Lung (tissue), 13 donors: ENCODE results near the gene RABL6. TPM values are rescaled to one million over a fixed set of nuclear protein-coding genes. Genes with fewer than 3 reads are reported as not detected.

Source experiments
- ATAC-seq: fragments of 200-7000 bp; cut with Tn5 transposase; one replicate; pipeline ENCODE4 v1.9.1; 2020; ENCODE audit warnings: moderate number of reproducible peaks; ENCODE audit not compliant: insufficient read depth, low FRiP score
- DNase-seq, 3 donors: peaks; one replicate each; pipeline ENCODE4 v3.0.0-alpha.2; 2013 to 2017
- H3K27ac ChIP-seq, 2 donors: one replicate each; pipeline ENCODE4 v1.5.1; 2013; ENCODE audit warnings: mild to moderate bottlenecking in 2 of 2, moderate library complexity in 2 of 2, control low read depth in 1 of 2, inconsistent platforms in 1 of 2, low read depth in 1 of 2, low read length in 1 of 2
- H3K27me3 ChIP-seq, 3 donors: one replicate each; pipeline ENCODE4 v1.5.1; 2013; ENCODE audit warnings: low read length in 2 of 3; ENCODE audit not compliant: control insufficient read depth in 3 of 3, insufficient read depth in 3 of 3
- H3K36me3 ChIP-seq, 4 donors: one replicate each; pipeline ENCODE4 v1.5.1; 2013; ENCODE audit warnings: low read length in 4 of 4, mild to moderate bottlenecking in 1 of 4, moderate library complexity in 1 of 4; ENCODE audit not compliant: control insufficient read depth in 4 of 4, insufficient read depth in 4 of 4
- H3K4me1 ChIP-seq, 5 donors: one replicate each; pipeline ENCODE4 v1.5.1; 2013; ENCODE audit warnings: low read length in 5 of 5, mild to moderate bottlenecking in 2 of 5, moderate library complexity in 1 of 5; ENCODE audit not compliant: control insufficient read depth in 5 of 5, insufficient read depth in 5 of 5
- H3K4me3 ChIP-seq: one replicate; pipeline ENCODE4 v1.5.1; 2013; ENCODE audit warnings: mild to moderate bottlenecking, control low read depth, moderate library complexity
- H3K9ac ChIP-seq, 2 donors: one replicate each; pipeline ENCODE4 v1.5.1; 2013; ENCODE audit warnings: low read length in 2 of 2, control low read depth in 1 of 2; ENCODE audit not compliant: insufficient read depth in 1 of 2
- H3K9me3 ChIP-seq, 4 donors: one replicate each; pipeline ENCODE4 v1.5.1; 2013; ENCODE audit warnings: low read length in 3 of 4, mild to moderate bottlenecking in 1 of 4, moderate library complexity in 1 of 4; ENCODE audit not compliant: control insufficient read depth in 4 of 4, insufficient read depth in 3 of 4
- CTCF ChIP-seq: IDR thresholded peaks from 2 replicates; pipeline ENCODE4 v1.5.1; 2012; ENCODE audit warnings: mild to moderate bottlenecking; ENCODE audit errors: control extremely low read depth, extremely low read depth
- WGBS, 2 donors: extraction: QIAGEN DNeasy Blood & Tissue Kit; methylation state at CpG; one replicate each; pipeline ENCODE4 v1.1.7; 2013; 5-methylcytosine and 5-hydroxymethylcytosine counted together
- polyA plus RNA-seq, 2 donors: library from polyadenylated mRNA; stranded (reverse); fragments of 200-250 nt; gene quantifications; one replicate each; pipeline ENCODE4 v1.2.1, GENCODE V29; 2013
- small RNA-seq: library from RNA; depleted of rRNA; stranded (forward); fragments of <200 nt; gene quantifications from one replicate; pipeline ENCODE3, GENCODE V24; 2014; ENCODE audit warnings: low replicate concordance
- total RNA-seq, 2 donors: library from RNA; depleted of rRNA in 1 of 2; stranded (reverse); fragments of >200 nt in 1 of 2; gene quantifications; one replicate each; pipeline ENCODE4 v1.2.1, GENCODE V29; 2014 to 2021
- donor health status: control.
- donor health status: control.
- donor health status: Bipolar disorder and iron deficiency.
- donor health status: healthy.
- donor health status: DM: yes; HTN: yes; CAD: no.

RABL6 gene
- total and polyA plus RNA-seq, 4 donors, result 36.4 to 87.8 (median 62.2) TPM

- H3K4me3 ChIP-seq, result no peak overlapping the region
- no peak overlapping the region for H3K9ac ChIP-seq
- ATAC-seq (no peak), DNase-seq (no peak)
- WGBS, 2 donors, result 96% methylated on average over 42 of the region's 42 CpGs
- H3K27me3 ChIP-seq, result no peaks in the 10 kb centered on the region
- no peak for TF ChIP-seq CTCF
- H3K9me3 ChIP-seq, result no peaks in the 10 kb centered on the region
- H3K4me1 ChIP-seq, result peaks cover 0 to 7% (median 0%) of the 10 kb centered on the region in 5 donors
- H3K36me3 ChIP-seq, result peaks cover 0 to 8% (median 2%) of the 10 kb centered on the region in 4 donors
- H3K27ac ChIP-seq, result no peak overlapping the region
These were observed 82.1 kb downstream of the RABL6 start for GRCh38 chr9:136889858-136890257.

GRCh38 chr9:136890661-136891060 is 82.9 kb downstream of the RABL6 start:
- DNase-seq (no peak), ATAC-seq (no peak)
- no peaks in the 10 kb centered on the region for H3K27me3 ChIP-seq
- H3K4me3 ChIP-seq, result no peak overlapping the region
- H3K27ac ChIP-seq, result no peak overlapping the region
- H3K9me3 ChIP-seq, result no peaks in the 10 kb centered on the region
- no peak overlapping the region for H3K9ac ChIP-seq
- H3K36me3 ChIP-seq, result peaks cover 2 to 13% (median 3%) of the 10 kb centered on the region in 4 donors
- WGBS, 2 donors, result 88 to 92% methylated on average over 13 of the region's 13 CpGs
- H3K4me1 ChIP-seq, result peaks cover 0 to 7% (median 0%) of the 10 kb centered on the region in 5 donors
- TF ChIP-seq CTCF, result no peak

Small RNA genes lying within 50 kb of the gene (small RNA-seq; reads per million reads assigned to genes)
- not detected for gene AL355987.2
- gene ATP6V1G1P3, result not detected
- gene MIR4292, result not detected
- not detected for gene MIR4479

Other genes with a start within 250 kb of the RABL6 start
- gene EGFL7, start 145.0 kb upstream of the RABL6 start, total RNA-seq, result 100 to 1,000 TPM; 128 to 177 TPM
- gene EGFL7, start 145.0 kb upstream of the RABL6 start, polyA plus RNA-seq, result 100 to 1,000 TPM; 275 to 379 TPM
- gene AGPAT2, start 120.5 kb upstream of the RABL6 start, total RNA-seq, result 100 to 1,000 TPM in 1 of 2 donors, 10 to 100 TPM in 1; 81.7 to 184 TPM
- gene AGPAT2, start 120.5 kb upstream of the RABL6 start, polyA plus RNA-seq, result 100 to 1,000 TPM; 169 to 277 TPM
- 10 to 100 TPM; 14.5 to 26.7 TPM for gene DIPK1B, start 95.4 kb upstream of the RABL6 start, total RNA-seq
- gene DIPK1B, start 95.4 kb upstream of the RABL6 start, polyA plus RNA-seq, result 10 to 100 TPM; 12.5 to 13.3 TPM
- 1 to 10 TPM in 1 of 2 donors, not detected in 1; 4.7 TPM for gene LCN10, start 65.0 kb upstream of the RABL6 start, total RNA-seq
- 1 to 10 TPM in 1 of 2 donors, under 1 TPM in 1; 0.72 to 6.4 TPM for gene LCN10, start 65.0 kb upstream of the RABL6 start, polyA plus RNA-seq
- gene LCN6, start 59.4 kb upstream of the RABL6 start, total RNA-seq, result 1 to 10 TPM in 1 of 2 donors, not detected in 1; 8.6 TPM
- gene LCN6, start 59.4 kb upstream of the RABL6 start, polyA plus RNA-seq, result 10 to 100 TPM in 1 of 2 donors, 1 to 10 TPM in 1; 1.4 to 12.3 TPM
- under 1 TPM in 1 of 2 donors, not detected in 1; 0.11 TPM for gene LCN8, start 49.7 kb upstream of the RABL6 start, total RNA-seq
- gene LCN8, start 49.7 kb upstream of the RABL6 start, polyA plus RNA-seq, result not detected
- gene LCN15, start 43.4 kb upstream of the RABL6 start, total RNA-seq, result not detected
- gene LCN15, start 43.4 kb upstream of the RABL6 start, polyA plus RNA-seq, result under 1 TPM in 1 of 2 donors, not detected in 1; 0.16 TPM
- gene TMEM141, start 16.6 kb upstream of the RABL6 start, total RNA-seq, result 10 to 100 TPM; 56.5 to 94.1 TPM
- gene TMEM141, start 16.6 kb upstream of the RABL6 start, polyA plus RNA-seq, result 100 to 1,000 TPM; 132 to 177 TPM
- gene CCDC183, start 11.6 kb upstream of the RABL6 start, total RNA-seq, result 1 to 10 TPM; 1.6 to 4.6 TPM
- 1 to 10 TPM in 1 of 2 donors, under 1 TPM in 1; 0.38 to 2.8 TPM for gene CCDC183, start 11.6 kb upstream of the RABL6 start, polyA plus RNA-seq
- gene AJM1, start 34.5 kb downstream of the RABL6 start, total RNA-seq, result 1 to 10 TPM; 1.6 to 4.3 TPM
- gene AJM1, start 34.5 kb downstream of the RABL6 start, polyA plus RNA-seq, result 1 to 10 TPM; 1.1 to 1.3 TPM
- 100 to 1,000 TPM in 1 of 2 donors, 10 to 100 TPM in 1; 75.0 to 124 TPM for gene PHPT1, start 41.5 kb downstream of the RABL6 start, total RNA-seq
- gene PHPT1, start 41.5 kb downstream of the RABL6 start, polyA plus RNA-seq, result 100 to 1,000 TPM; 110 to 195 TPM
- 10 to 100 TPM in 1 of 2 donors, 1 to 10 TPM in 1; 5.6 to 13.2 TPM for gene MAMDC4, start 44.4 kb downstream of the RABL6 start, total RNA-seq
- gene MAMDC4, start 44.4 kb downstream of the RABL6 start, polyA plus RNA-seq, result 1 to 10 TPM; 7.0 to 7.3 TPM
- gene EDF1, start 58.4 kb downstream of the RABL6 start, total RNA-seq, result 100 to 1,000 TPM; 283 to 298 TPM
- 100 to 1,000 TPM; 308 to 670 TPM for gene EDF1, start 58.4 kb downstream of the RABL6 start, polyA plus RNA-seq
- 10 to 100 TPM; 17.2 to 19.1 TPM for gene TRAF2, start 78.6 kb downstream of the RABL6 start, total RNA-seq
- gene TRAF2, start 78.6 kb downstream of the RABL6 start, polyA plus RNA-seq, result 10 to 100 TPM; 11.3 to 13.2 TPM
- 100 to 1,000 TPM in 1 of 2 donors, 10 to 100 TPM in 1; 56.6 to 118 TPM for gene FBXW5, start 136.8 kb downstream of the RABL6 start, total RNA-seq
- 100 to 1,000 TPM in 1 of 2 donors, 10 to 100 TPM in 1; 89.1 to 109 TPM for gene FBXW5, start 136.8 kb downstream of the RABL6 start, polyA plus RNA-seq
- 1 to 10 TPM in 1 of 2 donors, not detected in 1; 2.1 TPM for gene C8G, start 137.3 kb downstream of the RABL6 start, total RNA-seq
- 1 to 10 TPM in 1 of 2 donors, under 1 TPM in 1; 0.90 to 1.4 TPM for gene C8G, start 137.3 kb downstream of the RABL6 start, polyA plus RNA-seq
- gene LCN12, start 144.3 kb downstream of the RABL6 start, total RNA-seq, result 1 to 10 TPM; 4.1 to 6.3 TPM
- gene LCN12, start 144.3 kb downstream of the RABL6 start, polyA plus RNA-seq, result 1 to 10 TPM in 1 of 2 donors, under 1 TPM in 1; 0.35 to 2.4 TPM
- gene PTGDS, start 169.6 kb downstream of the RABL6 start, total RNA-seq, result 100 to 1,000 TPM in 1 of 2 donors, 10 to 100 TPM in 1; 29.5 to 159 TPM
- gene PTGDS, start 169.6 kb downstream of the RABL6 start, polyA plus RNA-seq, result 100 to 1,000 TPM in 1 of 2 donors, 10 to 100 TPM in 1; 19.4 to 158 TPM
- 1 to 10 TPM in 1 of 2 donors, under 1 TPM in 1; 0.28 to 2.5 TPM for gene LCNL1, start 175.0 kb downstream of the RABL6 start, total RNA-seq
- 1 to 10 TPM in 1 of 2 donors, under 1 TPM in 1; 0.15 to 2.7 TPM for gene LCNL1, start 175.0 kb downstream of the RABL6 start, polyA plus RNA-seq
- 10 to 100 TPM; 16.6 to 58.1 TPM for gene PAXX, start 184.5 kb downstream of the RABL6 start, total RNA-seq
- 100 to 1,000 TPM in 1 of 2 donors, 10 to 100 TPM in 1; 60.7 to 172 TPM for gene PAXX, start 184.5 kb downstream of the RABL6 start, polyA plus RNA-seq
- 100 to 1,000 TPM in 1 of 2 donors, 10 to 100 TPM in 1; 72.0 to 115 TPM for gene CLIC3, start 188.6 kb downstream of the RABL6 start, total RNA-seq
- 10 to 100 TPM; 17.2 to 90.2 TPM for gene CLIC3, start 188.6 kb downstream of the RABL6 start, polyA plus RNA-seq
- 10 to 100 TPM; 13.4 to 39.0 TPM for gene ABCA2, start 220.3 kb downstream of the RABL6 start, total RNA-seq
- gene ABCA2, start 220.3 kb downstream of the RABL6 start, polyA plus RNA-seq, result 10 to 100 TPM; 14.8 to 18.1 TPM
- gene FUT7, start 224.1 kb downstream of the RABL6 start, total RNA-seq, result 1 to 10 TPM in 1 of 2 donors, under 1 TPM in 1; 0.37 to 1.0 TPM
- 1 to 10 TPM in 1 of 2 donors, under 1 TPM in 1; 0.45 to 5.5 TPM for gene FUT7, start 224.1 kb downstream of the RABL6 start, polyA plus RNA-seq
- gene NPDC1, start 238.2 kb downstream of the RABL6 start, total RNA-seq, result 10 to 100 TPM; 28.7 to 99.3 TPM
- 10 to 100 TPM; 49.0 to 87.5 TPM for gene NPDC1, start 238.2 kb downstream of the RABL6 start, polyA plus RNA-seq
- 1 to 10 TPM; 1.8 to 3.2 TPM for gene ENTPD2, start 246.1 kb downstream of the RABL6 start, total RNA-seq
- gene ENTPD2, start 246.1 kb downstream of the RABL6 start, polyA plus RNA-seq, result under 1 TPM; 0.39 to 0.53 TPM